Activated CD4-positive, alpha-beta T cell treated with anti-CD3 and anti-CD28 coated beads for 48 hours (primary cell): ENCODE data around the gene SLTM.
"Not testable (repeated sequence)": the region's sequence is repeated elsewhere in the genome, so short reads cannot be mapped to it uniquely, and the experiment has no call there.

ENCODE experiments used
- DNase-seq: peaks from one replicate; pipeline ENCODE4 v3.0.0-alpha.2; 2020

Gene SLTM

GRCh38 chr15:58926823-58927222, 6.7 kb downstream of the SLTM start:
- DNase-seq, result no peak

- DNase-seq, result no peak
Observed at GRCh38 chr15:58924327-58924726, 9.2 kb downstream of the SLTM start.

- no peak for DNase-seq
Observed at GRCh38 chr15:58923696-58924300, 9.7 kb downstream of the SLTM start.

GRCh38 chr15:58923284-58923683, 10.2 kb downstream of the SLTM start:
- DNase-seq, result no peak

GRCh38 chr15:58921267-58921790, 12.2 kb downstream of the SLTM start:
- no peak for DNase-seq

GRCh38 chr15:58920447-58920846, 13.0 kb downstream of the SLTM start:
- DNase-seq, result not testable (repeated sequence)

- DNase-seq, result no peak
Observed at GRCh38 chr15:58919232-58919631, 14.2 kb downstream of the SLTM start.

GRCh38 chr15:58918239-58918638, 15.2 kb downstream of the SLTM start:
- no peak for DNase-seq

GRCh38 chr15:58917613-58918129, 15.8 kb downstream of the SLTM start:
- DNase-seq, result not testable (repeated sequence)

GRCh38 chr15:58916962-58917361, 16.5 kb downstream of the SLTM start:
- DNase-seq, result no peak

- no peak for DNase-seq
Observed at GRCh38 chr15:58910456-58910855, 23.0 kb downstream of the SLTM start.

GRCh38 chr15:58909616-58910015, 23.9 kb downstream of the SLTM start:
- DNase-seq, result no peak

GRCh38 chr15:58908550-58909309, 24.7 kb downstream of the SLTM start:
- no peak for DNase-seq

- DNase-seq, result no peak
Observed at GRCh38 chr15:58900631-58901030, 32.8 kb downstream of the SLTM start.

GRCh38 chr15:58898150-58898680, 35.3 kb downstream of the SLTM start:
- no peak for DNase-seq

GRCh38 chr15:58889363-58889762, 44.1 kb downstream of the SLTM start:
- DNase-seq, result no peak

GRCh38 chr15:58886921-58887320, 46.6 kb downstream of the SLTM start:
- no peak for DNase-seq

GRCh38 chr15:58883926-58884325, 49.6 kb downstream of the SLTM start:
- DNase-seq, result not testable (repeated sequence)

GRCh38 chr15:58882243-58882642, 51.2 kb downstream of the SLTM start:
- DNase-seq, result no peak

GRCh38 chr15:58880320-58880719, 53.2 kb downstream of the SLTM start:
- no peak for DNase-seq

GRCh38 chr15:58877999-58878825, 55.3 kb downstream of the SLTM start:
- DNase-seq, result no peak

- DNase-seq, result no peak
Observed at GRCh38 chr15:58876306-58877106, 57.0 kb downstream of the SLTM start.
